K562 (cell line): Measurements from ENCODE around the gene AHSA1.

ENCODE experiments used
- BHLHE40 ChIP-seq: IDR thresholded peaks from 2 replicates; pipeline ENCODE4 v1.6.1; 2011; ENCODE audit warnings: low read length, improper control_type of control experiment
- HNRNPK ChIP-seq: fragments of 200-400 bp; formaldehyde crosslinking; IDR thresholded peaks from one replicate; pipeline ENCODE4 v1.6.1; 2018; ENCODE audit warnings: mild to moderate bottlenecking, low read depth, low read length; ENCODE audit not compliant: poor library complexity, severe bottlenecking
- HSF4 ChIP-seq: fragments of 250-450 bp; sonication (Bioruptor Pico); IDR thresholded peaks from 2 replicates; pipeline ENCODE4 v2.1.2; 2022; ENCODE audit warnings: mild to moderate bottlenecking, moderate library complexity, borderline replicate concordance
- LEF1 ChIP-seq: fragments of 450-650 bp; IDR thresholded peaks from 2 replicates; pipeline ENCODE4 v1.6.1; 2016; ENCODE audit warnings: mild to moderate bottlenecking
- NFIC ChIP-seq: fragments of 450-650 bp; IDR thresholded peaks from 2 replicates; pipeline ENCODE4 v1.6.1; 2017; ENCODE audit warnings: mild to moderate bottlenecking, inconsistent platforms
- NR2C2 ChIP-seq, 2 experiments: fragments of 200-800 bp in 1 of 2; sonication (Bioruptor generic) in 1 of 2; sonication (generic) in 1 of 2; formaldehyde crosslinking in 1 of 2; IDR thresholded peaks; 2 replicates each; pipeline versions ENCODE4 v1.6.1 to v1.8.0; 2016 to 2022; ENCODE audit warnings: mild to moderate bottlenecking in 1 of 2, missing compliant biosample characterization in 1 of 2, missing genetic modification characterization in 1 of 2, missing genetic modification reagents in 1 of 2
- TEAD4 ChIP-seq, 2 experiments: sonication (generic) in 1 of 2; formaldehyde crosslinking in 1 of 2; IDR thresholded peaks; 2 replicates each; pipeline versions ENCODE4 v1.6.1 to v1.8.0; 2012 to 2022; ENCODE audit warnings: borderline replicate concordance in 1 of 2, inconsistent platforms in 1 of 2, low read length in 1 of 2, mild to moderate bottlenecking in 1 of 2, missing genetic modification reagents in 1 of 2
- WHSC1 ChIP-seq: IDR thresholded peaks from one replicate; pipeline ENCODE4 v1.6.1; 2012; ENCODE audit warnings: low read length, control low read depth, inconsistent platforms
- ZBED1 ChIP-seq: IDR thresholded peaks from 2 replicates; pipeline ENCODE4 v1.6.1; 2014
- ZNF57 ChIP-seq: fragments of 450-650 bp; formaldehyde crosslinking; IDR thresholded peaks from 2 replicates; pipeline ENCODE4 v1.4.0; 2020; ENCODE audit warnings: mild to moderate bottlenecking, moderate library complexity
- TF ChIP-seq, protein P1 (sequence below), 2 experiments: fragments of 450-650 bp; formaldehyde crosslinking in 1 of 2; IDR thresholded peaks; 2 replicates each; pipeline versions ENCODE4 v1.4.0 to v1.6.1; 2014 to 2020; ENCODE audit warnings: mild to moderate bottlenecking in 2 of 2, borderline replicate concordance in 1 of 2, low read depth in 1 of 2
- TF ChIP-seq, protein P2 (sequence below), 3 experiments: IDR thresholded peaks in 2 of 3; conservative IDR thresholded peaks in 1 of 3; 2 replicates each; pipeline ENCODE4 v1.5.1; 2011 to 2012; ENCODE audit warnings: low read length in 3 of 3, mild to moderate bottlenecking in 3 of 3, control low read depth in 2 of 3, improper control_type of control experiment in 1 of 3, inconsistent platforms in 1 of 3, low read depth in 1 of 3, mixed read lengths in 1 of 3, moderate library complexity in 1 of 3; ENCODE audit not compliant: insufficient read depth in 2 of 3

DNA sequence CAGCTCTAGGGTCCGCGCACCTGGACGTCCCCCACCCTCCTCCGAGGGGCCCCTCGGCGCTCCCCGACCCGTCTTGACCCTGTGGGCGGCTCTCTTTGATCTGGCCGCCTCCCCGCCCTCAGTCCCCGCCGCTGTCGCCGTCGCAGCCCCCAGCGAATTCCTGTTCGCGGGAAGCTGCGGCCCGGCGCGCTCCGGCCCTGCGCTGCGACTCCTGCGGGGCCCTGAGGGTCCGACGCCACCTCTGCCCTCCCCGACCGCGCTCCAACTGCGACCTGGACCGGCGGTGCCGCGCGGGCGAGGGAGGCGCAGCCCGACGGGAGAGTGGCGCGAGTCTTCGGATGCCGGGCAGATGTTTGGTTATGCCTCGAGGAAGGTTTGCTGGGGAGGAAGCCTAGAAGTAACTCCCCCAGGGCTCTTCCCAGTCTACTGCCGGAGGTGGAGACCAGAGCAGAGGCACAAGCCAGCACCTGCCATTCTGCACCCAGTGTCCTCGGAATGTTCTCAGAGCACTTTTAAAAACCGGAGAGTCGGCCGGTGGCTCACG, 41.2 kb downstream of the AHSA1 start:
- no peak for TF ChIP-seq HNRNPK
- TF ChIP-seq WHSC1: no peak
- TF ChIP-seq, protein P1, sequence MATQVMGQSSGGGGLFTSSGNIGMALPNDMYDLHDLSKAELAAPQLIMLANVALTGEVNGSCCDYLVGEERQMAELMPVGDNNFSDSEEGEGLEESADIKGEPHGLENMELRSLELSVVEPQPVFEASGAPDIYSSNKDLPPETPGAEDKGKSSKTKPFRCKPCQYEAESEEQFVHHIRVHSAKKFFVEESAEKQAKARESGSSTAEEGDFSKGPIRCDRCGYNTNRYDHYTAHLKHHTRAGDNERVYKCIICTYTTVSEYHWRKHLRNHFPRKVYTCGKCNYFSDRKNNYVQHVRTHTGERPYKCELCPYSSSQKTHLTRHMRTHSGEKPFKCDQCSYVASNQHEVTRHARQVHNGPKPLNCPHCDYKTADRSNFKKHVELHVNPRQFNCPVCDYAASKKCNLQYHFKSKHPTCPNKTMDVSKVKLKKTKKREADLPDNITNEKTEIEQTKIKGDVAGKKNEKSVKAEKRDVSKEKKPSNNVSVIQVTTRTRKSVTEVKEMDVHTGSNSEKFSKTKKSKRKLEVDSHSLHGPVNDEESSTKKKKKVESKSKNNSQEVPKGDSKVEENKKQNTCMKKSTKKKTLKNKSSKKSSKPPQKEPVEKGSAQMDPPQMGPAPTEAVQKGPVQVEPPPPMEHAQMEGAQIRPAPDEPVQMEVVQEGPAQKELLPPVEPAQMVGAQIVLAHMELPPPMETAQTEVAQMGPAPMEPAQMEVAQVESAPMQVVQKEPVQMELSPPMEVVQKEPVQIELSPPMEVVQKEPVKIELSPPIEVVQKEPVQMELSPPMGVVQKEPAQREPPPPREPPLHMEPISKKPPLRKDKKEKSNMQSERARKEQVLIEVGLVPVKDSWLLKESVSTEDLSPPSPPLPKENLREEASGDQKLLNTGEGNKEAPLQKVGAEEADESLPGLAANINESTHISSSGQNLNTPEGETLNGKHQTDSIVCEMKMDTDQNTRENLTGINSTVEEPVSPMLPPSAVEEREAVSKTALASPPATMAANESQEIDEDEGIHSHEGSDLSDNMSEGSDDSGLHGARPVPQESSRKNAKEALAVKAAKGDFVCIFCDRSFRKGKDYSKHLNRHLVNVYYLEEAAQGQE (IDR thresholded peaks at IDR 0.05; ENCODE audit: borderline replicate concordance): no peak
- TF ChIP-seq, protein P1 (CRISPR knock-in tag; IDR thresholded peaks at IDR 0.05; ENCODE audit: low read depth): no peak
- no peak for TF ChIP-seq ZBED1
- no peak for TF ChIP-seq LEF1
- TF ChIP-seq BHLHE40: no peak
- TF ChIP-seq TEAD4 (IDR thresholded peaks at IDR 0.05; ENCODE audit: low read length): no peak
- no peak for TF ChIP-seq TEAD4 (CRISPR knock-in tag; IDR thresholded peaks at IDR 0.05; ENCODE audit: borderline replicate concordance)
- TF ChIP-seq ZNF57 (CRISPR knock-in tag): no peak
- TF ChIP-seq NFIC: no peak
- TF ChIP-seq HSF4 (CRISPR knock-in tag): no peak
- TF ChIP-seq, protein P2, sequence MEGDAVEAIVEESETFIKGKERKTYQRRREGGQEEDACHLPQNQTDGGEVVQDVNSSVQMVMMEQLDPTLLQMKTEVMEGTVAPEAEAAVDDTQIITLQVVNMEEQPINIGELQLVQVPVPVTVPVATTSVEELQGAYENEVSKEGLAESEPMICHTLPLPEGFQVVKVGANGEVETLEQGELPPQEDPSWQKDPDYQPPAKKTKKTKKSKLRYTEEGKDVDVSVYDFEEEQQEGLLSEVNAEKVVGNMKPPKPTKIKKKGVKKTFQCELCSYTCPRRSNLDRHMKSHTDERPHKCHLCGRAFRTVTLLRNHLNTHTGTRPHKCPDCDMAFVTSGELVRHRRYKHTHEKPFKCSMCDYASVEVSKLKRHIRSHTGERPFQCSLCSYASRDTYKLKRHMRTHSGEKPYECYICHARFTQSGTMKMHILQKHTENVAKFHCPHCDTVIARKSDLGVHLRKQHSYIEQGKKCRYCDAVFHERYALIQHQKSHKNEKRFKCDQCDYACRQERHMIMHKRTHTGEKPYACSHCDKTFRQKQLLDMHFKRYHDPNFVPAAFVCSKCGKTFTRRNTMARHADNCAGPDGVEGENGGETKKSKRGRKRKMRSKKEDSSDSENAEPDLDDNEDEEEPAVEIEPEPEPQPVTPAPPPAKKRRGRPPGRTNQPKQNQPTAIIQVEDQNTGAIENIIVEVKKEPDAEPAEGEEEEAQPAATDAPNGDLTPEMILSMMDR (IDR thresholded peaks at IDR 0.05 in 2 of 3, conservative IDR thresholded peaks at IDR 0.05 in 1 of 3; ENCODE audit: insufficient read depth in 2 of 3, low read depth in 1 of 3, low read length in 3 of 3): no peak
- TF ChIP-seq NR2C2 (CRISPR knock-in tag; IDR thresholded peaks at IDR 0.05): no peak
- TF ChIP-seq NR2C2 (tag; IDR thresholded peaks at IDR 0.05): no peak
